Nephron progenitor cell (in vitro differentiated cells): ENCODE data around the gene OR2AG2.

Experiments used
- DNase-seq: peaks from one replicate; pipeline ENCODE4 v3.0.0; 2021
- H3K27ac Mint-ChIP-seq: 2 replicates; pipeline ENCODE4 v1.8.0; 2021; ENCODE audit warnings: mild to moderate bottlenecking, moderate library complexity, mixed read lengths
- H3K27me3 Mint-ChIP-seq: 2 replicates; pipeline ENCODE4 v1.8.0; 2021; ENCODE audit warnings: mild to moderate bottlenecking, low read depth, mixed read lengths; ENCODE audit not compliant: poor library complexity
- H3K36me3 Mint-ChIP-seq: 2 replicates; pipeline ENCODE4 v1.8.0; 2021; ENCODE audit warnings: low read depth, mixed read lengths
- H3K4me1 Mint-ChIP-seq: 2 replicates; pipeline ENCODE4 v1.8.0; 2021; ENCODE audit warnings: mixed read lengths
- H3K4me3 Mint-ChIP-seq: 2 replicates; pipeline ENCODE4 v1.8.0; 2021; ENCODE audit warnings: mild to moderate bottlenecking, moderate library complexity, mixed read lengths
- H3K9me3 Mint-ChIP-seq: 2 replicates; pipeline ENCODE4 v1.8.0; 2021; ENCODE audit warnings: mild to moderate bottlenecking, moderate library complexity, mixed read lengths
- TF ChIP-seq, protein P1 (sequence below): fragments of 200-600 bp; sonication (generic); IDR thresholded peaks from 2 replicates; pipeline ENCODE4 v1.5.0; 2021; ENCODE audit warnings: antibody characterized with exemption

The OR2AG2 gene

DNA sequence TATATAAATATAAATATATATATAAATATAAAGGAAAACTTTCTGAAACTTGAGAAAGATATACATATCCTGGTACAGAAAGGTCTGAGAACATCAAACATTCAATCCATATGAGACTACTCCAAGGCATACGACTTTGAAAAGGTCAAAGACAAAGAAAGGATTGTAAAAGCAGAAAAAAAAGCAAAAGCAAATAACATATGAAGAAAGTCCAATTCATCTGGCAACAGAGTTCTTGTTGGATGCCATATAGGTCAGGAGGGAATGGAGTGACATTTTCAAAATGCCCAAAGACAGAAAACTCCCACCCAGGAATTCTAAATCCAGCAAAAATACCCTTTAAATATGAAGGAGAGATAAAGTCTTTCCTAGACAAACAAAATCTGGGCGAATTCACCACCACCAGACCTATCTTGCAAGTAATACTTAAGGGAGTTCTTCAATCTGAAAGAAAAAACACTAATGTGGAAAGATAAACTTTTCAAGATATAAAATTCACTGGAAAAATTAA lies 46.3 kb downstream of the OR2AG2 start:
- TF ChIP-seq, protein P1, sequence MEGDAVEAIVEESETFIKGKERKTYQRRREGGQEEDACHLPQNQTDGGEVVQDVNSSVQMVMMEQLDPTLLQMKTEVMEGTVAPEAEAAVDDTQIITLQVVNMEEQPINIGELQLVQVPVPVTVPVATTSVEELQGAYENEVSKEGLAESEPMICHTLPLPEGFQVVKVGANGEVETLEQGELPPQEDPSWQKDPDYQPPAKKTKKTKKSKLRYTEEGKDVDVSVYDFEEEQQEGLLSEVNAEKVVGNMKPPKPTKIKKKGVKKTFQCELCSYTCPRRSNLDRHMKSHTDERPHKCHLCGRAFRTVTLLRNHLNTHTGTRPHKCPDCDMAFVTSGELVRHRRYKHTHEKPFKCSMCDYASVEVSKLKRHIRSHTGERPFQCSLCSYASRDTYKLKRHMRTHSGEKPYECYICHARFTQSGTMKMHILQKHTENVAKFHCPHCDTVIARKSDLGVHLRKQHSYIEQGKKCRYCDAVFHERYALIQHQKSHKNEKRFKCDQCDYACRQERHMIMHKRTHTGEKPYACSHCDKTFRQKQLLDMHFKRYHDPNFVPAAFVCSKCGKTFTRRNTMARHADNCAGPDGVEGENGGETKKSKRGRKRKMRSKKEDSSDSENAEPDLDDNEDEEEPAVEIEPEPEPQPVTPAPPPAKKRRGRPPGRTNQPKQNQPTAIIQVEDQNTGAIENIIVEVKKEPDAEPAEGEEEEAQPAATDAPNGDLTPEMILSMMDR: no peak
- no peak for DNase-seq
- H3K9me3 Mint-ChIP-seq: peaks cover 4% of the 10 kb centered on the region
- H3K4me3 Mint-ChIP-seq: no peak overlapping the region
- no peaks in the 10 kb centered on the region for H3K36me3 Mint-ChIP-seq
- H3K4me1 Mint-ChIP-seq: no peaks in the 10 kb centered on the region
- no peak overlapping the region for H3K27ac Mint-ChIP-seq
- H3K27me3 Mint-ChIP-seq: peaks cover 2% of the 10 kb centered on the region

DNA sequence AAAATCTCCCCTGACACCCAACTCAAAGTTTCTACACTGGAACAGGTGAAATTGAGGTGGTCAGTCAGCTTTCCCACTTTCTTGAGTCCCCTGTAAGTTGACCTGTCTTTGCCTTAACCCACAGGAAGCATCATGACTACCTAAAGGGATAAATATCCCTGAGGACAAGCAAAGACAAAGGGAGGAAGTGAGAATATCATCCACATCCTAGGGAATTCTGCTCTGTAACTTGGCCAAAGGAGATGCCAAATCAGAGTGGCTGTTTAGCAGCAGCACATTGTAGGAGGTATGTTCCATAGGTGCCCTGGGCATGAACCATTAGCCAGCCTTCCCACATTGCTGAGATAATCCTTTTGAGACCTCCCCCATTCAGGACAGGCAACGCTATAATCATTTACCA lies 47.8 kb downstream of the OR2AG2 start:
- peaks cover 4% of the 10 kb centered on the region for H3K9me3 Mint-ChIP-seq
- TF ChIP-seq, protein P1: no peak
- peaks cover 4% of the 10 kb centered on the region for H3K27me3 Mint-ChIP-seq
- H3K36me3 Mint-ChIP-seq: no peaks in the 10 kb centered on the region
- no peak overlapping the region for H3K27ac Mint-ChIP-seq
- H3K4me3 Mint-ChIP-seq: no peak overlapping the region
- H3K4me1 Mint-ChIP-seq: no peaks in the 10 kb centered on the region
- DNase-seq: no peak

GRCh38 chr11:6721343-6721742 lies 50.4 kb downstream of the OR2AG2 start:
- peaks cover 6% of the 10 kb centered on the region for H3K9me3 Mint-ChIP-seq
- H3K4me3 Mint-ChIP-seq: no peak overlapping the region
- no peaks in the 10 kb centered on the region for H3K4me1 Mint-ChIP-seq
- H3K27ac Mint-ChIP-seq: no peak overlapping the region
- TF ChIP-seq, protein P1: no peak
- H3K36me3 Mint-ChIP-seq: no peaks in the 10 kb centered on the region
- peaks cover 13% of the 10 kb centered on the region for H3K27me3 Mint-ChIP-seq
- no peak for DNase-seq

DNA sequence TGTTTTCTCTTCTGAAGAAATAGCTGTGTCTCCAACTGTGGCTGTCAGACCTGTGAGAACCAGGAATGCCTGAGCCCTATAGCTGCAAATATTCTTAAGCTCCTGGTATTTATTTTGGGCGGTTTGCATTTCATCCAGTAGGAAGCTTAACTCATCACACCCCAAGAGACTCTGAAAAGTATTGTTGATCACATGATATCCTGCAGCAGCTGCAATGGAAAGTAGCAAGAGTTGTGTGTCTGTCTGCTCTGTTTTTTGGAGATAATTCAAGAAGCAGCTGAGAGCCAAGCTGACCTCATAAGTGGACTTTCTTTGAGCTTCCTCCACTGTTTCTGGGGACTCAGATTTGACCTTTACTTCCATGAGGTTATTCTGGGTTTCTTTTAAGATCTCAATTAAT lies 52.2 kb downstream of the OR2AG2 start:
- Mint-ChIP-seq H3K27me3 (peaks cover 18% of the 10 kb centered on the region), H3K36me3 (no peaks in the 10 kb centered on the region), H3K4me1 (no peaks in the 10 kb centered on the region), H3K4me3 (no peak overlapping the region), H3K27ac (no peak overlapping the region), H3K9me3 (peaks cover 9% of the 10 kb centered on the region)
- TF ChIP-seq, protein P1: no peak
- DNase-seq: no peak

- Mint-ChIP-seq H3K36me3 (peaks cover 3% of the 10 kb centered on the region), H3K27me3 (peaks cover 17% of the 10 kb centered on the region), H3K27ac (no peak overlapping the region), H3K4me1 (no peaks in the 10 kb centered on the region), H3K9me3 (peaks cover 16% of the 10 kb centered on the region), H3K4me3 (no peak overlapping the region)
- no peak for DNase-seq
- TF ChIP-seq, protein P1: no peak
These were observed 54.4 kb downstream of the OR2AG2 start for GRCh38 chr11:6717426-6717825.
